HL-60 (cell line): ENCODE measurements around the gene AAK1.

Source experiments
- GABPA ChIP-seq: IDR thresholded peaks from 2 replicates; pipeline ENCODE4 v1.6.1; 2012; ENCODE audit warnings: low read depth
- POLR2AphosphoS5 ChIP-seq: IDR thresholded peaks from 2 replicates; pipeline ENCODE4 v1.6.1; 2012; ENCODE audit warnings: low read depth
- REST ChIP-seq: IDR thresholded peaks from 2 replicates; pipeline ENCODE4 v1.6.1; 2012; ENCODE audit warnings: low read depth; ENCODE audit not compliant: insufficient replicate concordance
- TF ChIP-seq, protein P1 (sequence below): IDR thresholded peaks from one replicate; pipeline ENCODE4 v1.5.1; 2011; ENCODE audit warnings: low read length, control low read depth, inconsistent platforms; ENCODE audit not compliant: insufficient read depth

- TF ChIP-seq, protein P1, sequence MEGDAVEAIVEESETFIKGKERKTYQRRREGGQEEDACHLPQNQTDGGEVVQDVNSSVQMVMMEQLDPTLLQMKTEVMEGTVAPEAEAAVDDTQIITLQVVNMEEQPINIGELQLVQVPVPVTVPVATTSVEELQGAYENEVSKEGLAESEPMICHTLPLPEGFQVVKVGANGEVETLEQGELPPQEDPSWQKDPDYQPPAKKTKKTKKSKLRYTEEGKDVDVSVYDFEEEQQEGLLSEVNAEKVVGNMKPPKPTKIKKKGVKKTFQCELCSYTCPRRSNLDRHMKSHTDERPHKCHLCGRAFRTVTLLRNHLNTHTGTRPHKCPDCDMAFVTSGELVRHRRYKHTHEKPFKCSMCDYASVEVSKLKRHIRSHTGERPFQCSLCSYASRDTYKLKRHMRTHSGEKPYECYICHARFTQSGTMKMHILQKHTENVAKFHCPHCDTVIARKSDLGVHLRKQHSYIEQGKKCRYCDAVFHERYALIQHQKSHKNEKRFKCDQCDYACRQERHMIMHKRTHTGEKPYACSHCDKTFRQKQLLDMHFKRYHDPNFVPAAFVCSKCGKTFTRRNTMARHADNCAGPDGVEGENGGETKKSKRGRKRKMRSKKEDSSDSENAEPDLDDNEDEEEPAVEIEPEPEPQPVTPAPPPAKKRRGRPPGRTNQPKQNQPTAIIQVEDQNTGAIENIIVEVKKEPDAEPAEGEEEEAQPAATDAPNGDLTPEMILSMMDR: no peak
- TF ChIP-seq GABPA (no peak), POLR2AphosphoS5 (no peak), REST (no peak)
These were observed 36.6 kb upstream of the AAK1 start for GRCh38 chr2:69680001-69680675.
